Liver (tissue), 9 donors: ENCODE measurements around the gene IFI35. TPM values are rescaled to one million over a fixed set of nuclear protein-coding genes. Genes with fewer than 3 reads are reported as not detected.

Experiments
- DNase-seq: peaks from one replicate; pipeline ENCODE4 v3.0.0-alpha.2; 2017; ENCODE audit warnings: low spot score
- H3K27ac ChIP-seq, 2 donors: one replicate each; pipeline ENCODE4 v1.7.0; 2013; ENCODE audit warnings: inconsistent platforms in 2 of 2, low read length in 2 of 2, control low read depth in 1 of 2, low read depth in 1 of 2, mild to moderate bottlenecking in 1 of 2
- H3K27me3 ChIP-seq, 4 donors: one replicate each; pipeline versions ENCODE4 v1.6.1 to v1.7.0; 2013; ENCODE audit warnings: low read length in 3 of 4, inconsistent platforms in 1 of 4, mild to moderate bottlenecking in 1 of 4, moderate library complexity in 1 of 4; ENCODE audit not compliant: control insufficient read depth in 4 of 4, insufficient read depth in 4 of 4
- H3K36me3 ChIP-seq, 4 donors: one replicate each; pipeline versions ENCODE4 v1.6.1 to v1.7.0; 2013; ENCODE audit warnings: low read length in 3 of 4, mild to moderate bottlenecking in 3 of 4, low read depth in 1 of 4, moderate library complexity in 1 of 4; ENCODE audit not compliant: control insufficient read depth in 4 of 4, insufficient read depth in 3 of 4
- H3K4me1 ChIP-seq, 4 donors: one replicate each; pipeline versions ENCODE4 v1.6.1 to v1.7.0; 2013; ENCODE audit warnings: low read length in 3 of 4, mild to moderate bottlenecking in 3 of 4, moderate library complexity in 1 of 4; ENCODE audit not compliant: control insufficient read depth in 4 of 4, insufficient read depth in 4 of 4
- H3K4me3 ChIP-seq, 3 donors: one replicate each; pipeline versions ENCODE4 v1.6.1 to v1.7.0; 2013; ENCODE audit warnings: low read length in 3 of 3, control low read depth in 1 of 3, low read depth in 1 of 3, mild to moderate bottlenecking in 1 of 3
- H3K9ac ChIP-seq, 2 donors: one replicate each; pipeline ENCODE4 v1.7.0; 2013; ENCODE audit warnings: low read length in 2 of 2, mild to moderate bottlenecking in 2 of 2, moderate library complexity in 2 of 2, control low read depth in 1 of 2, low read depth in 1 of 2
- H3K9me3 ChIP-seq, 4 donors: one replicate each; pipeline versions ENCODE4 v1.6.1 to v1.7.0; 2013; ENCODE audit warnings: low read length in 3 of 4; ENCODE audit not compliant: control insufficient read depth in 4 of 4
- FOXA1 ChIP-seq: IDR thresholded peaks from 2 replicates; pipeline ENCODE4 v1.6.1; 2016; ENCODE audit warnings: antibody characterized with exemption
- GABPA ChIP-seq, 2 donors: IDR thresholded peaks in 1 of 2; conservative IDR thresholded peaks in 1 of 2; 2 replicates each; pipeline ENCODE4 v1.6.1; 2016; ENCODE audit warnings: antibody characterized with exemption in 2 of 2, mild to moderate bottlenecking in 1 of 2, moderate library complexity in 1 of 2
- HNF4G ChIP-seq: IDR thresholded peaks from 2 replicates; pipeline ENCODE4 v1.6.1; 2016; ENCODE audit warnings: antibody characterized with exemption
- NR2F2 ChIP-seq: IDR thresholded peaks from 2 replicates; pipeline ENCODE4 v1.6.1; 2016; ENCODE audit warnings: antibody characterized with exemption
- RAD21 ChIP-seq, 2 donors: IDR thresholded peaks; 2 replicates each; pipeline ENCODE4 v1.6.1; 2016; ENCODE audit warnings: antibody characterized with exemption in 2 of 2, mild to moderate bottlenecking in 2 of 2
- RXRA ChIP-seq, 2 donors: IDR thresholded peaks; 2 replicates each; pipeline ENCODE4 v1.6.1; 2017 to 2018; ENCODE audit warnings: antibody characterized with exemption in 2 of 2, mild to moderate bottlenecking in 1 of 2
- SP1 ChIP-seq: IDR thresholded peaks from 2 replicates; pipeline ENCODE4 v1.6.1; 2018; ENCODE audit warnings: antibody characterized with exemption, mild to moderate bottlenecking
- YY1 ChIP-seq: IDR thresholded peaks from 2 replicates; pipeline ENCODE4 v1.6.1; 2016; ENCODE audit warnings: antibody characterized with exemption, mild to moderate bottlenecking
- WGBS: extraction: QIAGEN DNeasy Blood & Tissue Kit; methylation state at CpG from one replicate; pipeline ENCODE4 v1.1.7; 2013; 5-methylcytosine and 5-hydroxymethylcytosine counted together
- polyA plus RNA-seq, 2 donors: library from polyadenylated mRNA; stranded (reverse) in 1 of 2; unstranded in 1 of 2; fragments of 200-250 nt in 1 of 2; fragments of >200 nt in 1 of 2; fragmentation: Nextera tagmentation in 1 of 2; extraction: Ambion mirVana in 1 of 2; gene quantifications; one replicate each; pipeline versions ENCODE4 v1.2.1 to v1.2.3, GENCODE V29; 2013 to 2015
- total RNA-seq, 2 donors: library from RNA; depleted of rRNA; stranded (reverse); fragments of >200 nt; gene quantifications; one replicate each; pipeline ENCODE4 v1.2.3, GENCODE V29; 2014
- TF ChIP-seq, protein P1 (sequence below): IDR thresholded peaks from 2 replicates; pipeline ENCODE4 v1.6.1; 2016; ENCODE audit warnings: antibody characterized with exemption, mild to moderate bottlenecking
- TF ChIP-seq, protein P2 (sequence below): IDR thresholded peaks from 2 replicates; pipeline ENCODE4 v1.6.1; 2016; ENCODE audit warnings: antibody characterized with exemption
- TF ChIP-seq, protein P3 (sequence below): IDR thresholded peaks from 2 replicates; pipeline ENCODE4 v1.6.1; 2016; ENCODE audit warnings: antibody characterized with exemption
- donor health status: healthy.
- donor health status: healthy.
- donor health status: healthy.
- donor health status: healthy.
- donor health status: healthy.

The IFI35 gene
- total and polyA plus RNA-seq, 4 donors: 11.9 to 34.6 (median 22.0) TPM

DNA sequence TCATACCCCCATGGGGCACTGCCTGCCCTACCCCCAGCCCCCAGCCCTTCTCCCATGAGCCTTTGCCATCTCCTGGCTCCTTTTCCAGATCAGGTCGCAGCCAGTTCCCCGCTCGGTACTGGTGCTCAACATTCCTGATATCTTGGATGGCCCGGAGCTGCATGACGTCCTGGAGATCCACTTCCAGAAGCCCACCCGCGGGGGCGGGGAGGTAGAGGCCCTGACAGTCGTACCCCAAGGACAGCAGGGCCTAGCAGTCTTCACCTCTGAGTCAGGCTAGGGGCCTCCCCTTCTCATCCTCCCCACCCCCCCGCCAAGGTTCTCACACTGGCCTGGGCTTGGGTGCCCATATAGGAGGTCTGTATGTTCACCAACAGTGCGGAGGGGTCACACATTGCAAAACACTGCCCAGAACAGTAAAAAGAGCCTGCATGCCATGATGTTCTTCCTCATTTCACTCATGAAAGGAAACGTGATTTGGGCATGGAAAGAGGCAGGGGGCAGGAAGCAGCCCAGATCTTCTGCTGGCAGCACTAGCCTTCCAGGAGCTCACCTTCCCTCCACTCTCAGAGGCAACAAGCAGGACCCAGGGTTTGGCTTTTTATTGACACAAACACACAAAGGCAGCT lies 7.5 kb downstream of the IFI35 start:
- Histone ChIP-seq H3K27ac (no peak overlapping the region), H3K27me3 (no peaks in the 10 kb centered on the region), H3K9ac (no peak overlapping the region), H3K4me3 (no peak overlapping the region), H3K9me3 (no peaks in the 10 kb centered on the region), H3K4me1 (peaks cover 0 to 11% (median 9%) of the 10 kb centered on the region in 4 donors), H3K36me3 (peaks cover 0 to 28% (median 10%) of the 10 kb centered on the region in 4 donors)
- DNase-seq: no peak
- WGBS: 88% methylated on average over 12 of the region's 12 CpGs
- no peak for TF ChIP-seq RXRA (IDR thresholded peaks at IDR 0.05)
- TF ChIP-seq, protein P1, sequence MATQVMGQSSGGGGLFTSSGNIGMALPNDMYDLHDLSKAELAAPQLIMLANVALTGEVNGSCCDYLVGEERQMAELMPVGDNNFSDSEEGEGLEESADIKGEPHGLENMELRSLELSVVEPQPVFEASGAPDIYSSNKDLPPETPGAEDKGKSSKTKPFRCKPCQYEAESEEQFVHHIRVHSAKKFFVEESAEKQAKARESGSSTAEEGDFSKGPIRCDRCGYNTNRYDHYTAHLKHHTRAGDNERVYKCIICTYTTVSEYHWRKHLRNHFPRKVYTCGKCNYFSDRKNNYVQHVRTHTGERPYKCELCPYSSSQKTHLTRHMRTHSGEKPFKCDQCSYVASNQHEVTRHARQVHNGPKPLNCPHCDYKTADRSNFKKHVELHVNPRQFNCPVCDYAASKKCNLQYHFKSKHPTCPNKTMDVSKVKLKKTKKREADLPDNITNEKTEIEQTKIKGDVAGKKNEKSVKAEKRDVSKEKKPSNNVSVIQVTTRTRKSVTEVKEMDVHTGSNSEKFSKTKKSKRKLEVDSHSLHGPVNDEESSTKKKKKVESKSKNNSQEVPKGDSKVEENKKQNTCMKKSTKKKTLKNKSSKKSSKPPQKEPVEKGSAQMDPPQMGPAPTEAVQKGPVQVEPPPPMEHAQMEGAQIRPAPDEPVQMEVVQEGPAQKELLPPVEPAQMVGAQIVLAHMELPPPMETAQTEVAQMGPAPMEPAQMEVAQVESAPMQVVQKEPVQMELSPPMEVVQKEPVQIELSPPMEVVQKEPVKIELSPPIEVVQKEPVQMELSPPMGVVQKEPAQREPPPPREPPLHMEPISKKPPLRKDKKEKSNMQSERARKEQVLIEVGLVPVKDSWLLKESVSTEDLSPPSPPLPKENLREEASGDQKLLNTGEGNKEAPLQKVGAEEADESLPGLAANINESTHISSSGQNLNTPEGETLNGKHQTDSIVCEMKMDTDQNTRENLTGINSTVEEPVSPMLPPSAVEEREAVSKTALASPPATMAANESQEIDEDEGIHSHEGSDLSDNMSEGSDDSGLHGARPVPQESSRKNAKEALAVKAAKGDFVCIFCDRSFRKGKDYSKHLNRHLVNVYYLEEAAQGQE: no peak
- no peak for TF ChIP-seq FOXA1
- no peak for TF ChIP-seq NR2F2
- TF ChIP-seq YY1: no peak
- TF ChIP-seq, protein P2, sequence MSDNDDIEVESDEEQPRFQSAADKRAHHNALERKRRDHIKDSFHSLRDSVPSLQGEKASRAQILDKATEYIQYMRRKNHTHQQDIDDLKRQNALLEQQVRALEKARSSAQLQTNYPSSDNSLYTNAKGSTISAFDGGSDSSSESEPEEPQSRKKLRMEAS: no peak
- TF ChIP-seq GABPA (IDR thresholded peaks at IDR 0.05 in 1 of 2, conservative IDR thresholded peaks at IDR 0.05 in 1 of 2): no peak
- no peak for TF ChIP-seq RAD21 (IDR thresholded peaks at IDR 0.05)

DNA sequence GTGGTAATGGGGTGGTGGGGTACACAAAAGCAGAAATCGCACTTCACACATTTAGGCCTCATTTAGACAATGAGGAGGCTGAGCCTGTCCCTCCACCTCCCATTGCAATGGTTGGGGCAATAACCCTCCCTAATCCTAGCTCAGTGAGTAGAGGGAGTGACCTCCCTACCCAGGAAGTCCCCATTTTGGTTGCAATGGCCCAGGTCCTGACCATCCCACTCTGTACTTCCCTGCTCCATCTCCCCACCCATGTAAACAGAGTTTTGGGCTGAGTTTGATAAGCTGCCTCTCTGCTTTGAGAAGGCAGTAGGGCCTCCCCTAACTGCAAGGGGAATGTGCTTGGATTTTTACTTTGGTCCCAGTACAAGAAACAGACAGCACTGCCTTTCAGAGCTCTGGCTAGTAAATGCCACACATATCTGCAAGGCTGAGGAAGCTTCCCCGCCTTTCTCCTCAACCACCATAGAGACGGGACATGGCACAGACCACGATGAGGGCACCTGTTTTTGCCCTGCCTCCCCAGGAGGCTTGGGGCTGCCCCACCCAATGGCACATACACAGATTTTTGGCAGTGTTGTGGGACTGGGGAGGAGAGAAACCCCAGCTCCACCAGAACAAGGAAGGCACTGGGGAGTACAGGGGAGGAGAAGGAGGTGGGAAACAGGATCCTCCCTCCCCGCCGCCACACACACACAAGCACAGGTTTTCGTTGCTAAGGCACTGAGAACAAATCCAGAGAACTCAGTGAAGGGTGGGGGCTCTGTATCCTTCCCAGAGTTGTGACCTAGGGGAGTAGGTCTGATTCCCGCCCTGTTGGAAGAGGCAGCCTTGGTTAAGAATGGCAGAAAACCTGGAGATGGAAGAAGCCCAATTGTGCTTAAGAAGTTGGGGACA lies 8.3 kb downstream of the IFI35 start:
- no peak for DNase-seq
- H3K4me1 ChIP-seq: peaks cover 0 to 17% (median 11%) of the 10 kb centered on the region in 4 donors
- no peaks in the 10 kb centered on the region for H3K27me3 ChIP-seq
- H3K27ac ChIP-seq: peak overlapping the region; percentile 18 to 55
- no peak overlapping the region for H3K9ac ChIP-seq
- no peak overlapping the region for H3K4me3 ChIP-seq
- TF ChIP-seq, protein P3, sequence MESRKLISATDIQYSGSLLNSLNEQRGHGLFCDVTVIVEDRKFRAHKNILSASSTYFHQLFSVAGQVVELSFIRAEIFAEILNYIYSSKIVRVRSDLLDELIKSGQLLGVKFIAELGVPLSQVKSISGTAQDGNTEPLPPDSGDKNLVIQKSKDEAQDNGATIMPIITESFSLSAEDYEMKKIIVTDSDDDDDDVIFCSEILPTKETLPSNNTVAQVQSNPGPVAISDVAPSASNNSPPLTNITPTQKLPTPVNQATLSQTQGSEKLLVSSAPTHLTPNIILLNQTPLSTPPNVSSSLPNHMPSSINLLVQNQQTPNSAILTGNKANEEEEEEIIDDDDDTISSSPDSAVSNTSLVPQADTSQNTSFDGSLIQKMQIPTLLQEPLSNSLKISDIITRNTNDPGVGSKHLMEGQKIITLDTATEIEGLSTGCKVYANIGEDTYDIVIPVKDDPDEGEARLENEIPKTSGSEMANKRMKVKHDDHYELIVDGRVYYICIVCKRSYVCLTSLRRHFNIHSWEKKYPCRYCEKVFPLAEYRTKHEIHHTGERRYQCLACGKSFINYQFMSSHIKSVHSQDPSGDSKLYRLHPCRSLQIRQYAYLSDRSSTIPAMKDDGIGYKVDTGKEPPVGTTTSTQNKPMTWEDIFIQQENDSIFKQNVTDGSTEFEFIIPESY: no peak
- TF ChIP-seq HNF4G (no peak), RXRA (IDR thresholded peaks at IDR 0.05) (no peak), FOXA1 (no peak), SP1 (no peak)
- 83% methylated on average over 8 of the region's 8 CpGs for WGBS
- H3K9me3 ChIP-seq: no peaks in the 10 kb centered on the region
- H3K36me3 ChIP-seq: peaks cover 0 to 28% (median 10%) of the 10 kb centered on the region in 4 donors
